ENCODE measurements around the gene SLC35F6. TPM values are rescaled to one million over a fixed set of nuclear protein-coding genes. Genes with fewer than 3 reads are reported as not detected.

Gene SLC35F6
- total and polyA plus RNA-seq, 9 donors = 11.1 to 53.5 (median 26.8) TPM

DNA sequence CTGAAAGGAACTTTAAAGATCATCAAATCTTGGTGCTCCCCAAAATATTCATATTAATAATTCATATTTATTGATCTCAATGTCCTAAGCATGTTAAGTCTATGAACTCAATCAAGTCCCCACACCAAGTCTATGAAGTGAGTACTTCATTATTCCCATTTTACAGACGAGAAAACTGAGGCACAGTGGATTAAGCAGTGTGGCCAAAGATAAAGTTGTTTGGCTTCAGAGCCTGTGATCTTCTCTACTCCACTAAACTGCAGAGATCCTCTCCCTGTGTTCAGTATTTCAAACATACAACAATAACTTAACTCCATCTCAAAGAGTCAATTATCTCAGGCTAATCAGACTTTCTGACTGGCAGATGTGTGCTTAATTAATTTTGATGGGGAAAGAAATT lies 41.8 kb upstream of the SLC35F6 start:
- DNase-seq = no peak
- TF ChIP-seq EP300 (IDR thresholded peaks at IDR 0.05) (no peak), POLR2A (IDR thresholded peaks at IDR 0.05) (no peak)
- TF ChIP-seq, protein P1, sequence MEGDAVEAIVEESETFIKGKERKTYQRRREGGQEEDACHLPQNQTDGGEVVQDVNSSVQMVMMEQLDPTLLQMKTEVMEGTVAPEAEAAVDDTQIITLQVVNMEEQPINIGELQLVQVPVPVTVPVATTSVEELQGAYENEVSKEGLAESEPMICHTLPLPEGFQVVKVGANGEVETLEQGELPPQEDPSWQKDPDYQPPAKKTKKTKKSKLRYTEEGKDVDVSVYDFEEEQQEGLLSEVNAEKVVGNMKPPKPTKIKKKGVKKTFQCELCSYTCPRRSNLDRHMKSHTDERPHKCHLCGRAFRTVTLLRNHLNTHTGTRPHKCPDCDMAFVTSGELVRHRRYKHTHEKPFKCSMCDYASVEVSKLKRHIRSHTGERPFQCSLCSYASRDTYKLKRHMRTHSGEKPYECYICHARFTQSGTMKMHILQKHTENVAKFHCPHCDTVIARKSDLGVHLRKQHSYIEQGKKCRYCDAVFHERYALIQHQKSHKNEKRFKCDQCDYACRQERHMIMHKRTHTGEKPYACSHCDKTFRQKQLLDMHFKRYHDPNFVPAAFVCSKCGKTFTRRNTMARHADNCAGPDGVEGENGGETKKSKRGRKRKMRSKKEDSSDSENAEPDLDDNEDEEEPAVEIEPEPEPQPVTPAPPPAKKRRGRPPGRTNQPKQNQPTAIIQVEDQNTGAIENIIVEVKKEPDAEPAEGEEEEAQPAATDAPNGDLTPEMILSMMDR (IDR thresholded peaks at IDR 0.05) = no peak
- intact Hi-C loops (cut with DNase I) = no loop called here
- no peak overlapping the region for H3K27ac ChIP-seq
- no peak overlapping the region for H3K4me3 ChIP-seq
- 83 to 90% (median 90%) methylated on average over 1 of the region's 1 CpG for WGBS, 3 donors
- no peaks in the 10 kb centered on the region for H3K9me3 ChIP-seq
- no peaks in the 10 kb centered on the region for H3K36me3 ChIP-seq
- H3K27me3 ChIP-seq = no peaks in the 10 kb centered on the region
- peaks cover 48% of the 10 kb centered on the region for H3K4me1 ChIP-seq (ENCODE audit: insufficient read depth)

DNA sequence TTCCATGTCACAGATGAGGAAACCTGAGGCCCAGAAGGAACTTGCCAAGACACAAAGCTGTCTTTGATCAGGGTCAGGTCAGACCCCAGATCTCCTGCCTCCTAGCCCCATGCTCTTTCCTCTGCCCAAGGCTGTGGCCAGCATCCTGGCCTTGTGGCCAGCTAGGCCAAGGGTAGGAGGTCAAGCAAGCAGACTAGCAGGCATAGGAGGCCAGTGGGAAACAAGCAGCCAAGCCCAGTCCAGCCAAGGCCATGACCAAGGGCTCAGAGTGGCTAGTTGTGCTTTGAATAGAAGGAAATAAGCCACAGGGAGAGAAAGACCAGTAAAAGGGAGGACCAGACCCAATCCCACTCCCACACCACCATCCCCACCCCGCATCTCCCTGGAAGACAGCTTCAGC lies 41.2 kb upstream of the SLC35F6 start:
- intact Hi-C loops (cut with DNase I) = no loop called here
- 67 to 82% (median 79%) methylated on average over 1 of the region's 1 CpG for WGBS, 3 donors
- TF ChIP-seq, protein P1 (IDR thresholded peaks at IDR 0.05) = no peak
- TF ChIP-seq EP300 (IDR thresholded peaks at IDR 0.05) (no peak), POLR2A (IDR thresholded peaks at IDR 0.05) (no peak)
- H3K27me3 ChIP-seq = no peaks in the 10 kb centered on the region
- DNase-seq = peak in 2 of 5 donors; percentile 22 to 54
- H3K4me1 ChIP-seq (ENCODE audit: insufficient read depth) = peaks cover 48% of the 10 kb centered on the region
- H3K4me3 ChIP-seq = no peak overlapping the region
- peak overlapping the region; percentile 23 to 69 for H3K27ac ChIP-seq
- H3K9me3 ChIP-seq = no peaks in the 10 kb centered on the region
- H3K36me3 ChIP-seq = no peaks in the 10 kb centered on the region

DNA sequence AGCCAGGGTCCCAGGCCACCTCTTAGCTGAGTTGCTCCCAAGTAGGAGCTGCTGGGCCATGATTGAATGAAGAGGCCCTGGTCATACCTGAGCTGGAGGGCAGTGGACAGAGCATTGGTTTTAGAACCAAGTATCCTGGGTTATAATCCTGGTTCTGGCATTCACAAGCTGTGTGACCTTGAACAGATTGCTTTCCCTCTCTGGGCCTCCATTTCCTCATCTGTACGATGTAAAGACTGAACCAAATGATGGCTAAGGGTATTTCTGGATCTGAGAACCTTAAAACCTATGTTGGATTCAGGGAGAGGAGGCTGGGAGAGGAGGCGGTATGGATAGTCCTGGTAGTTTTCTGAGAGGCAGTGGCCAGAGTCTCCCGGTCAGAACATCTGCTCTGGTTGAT lies 40.6 kb upstream of the SLC35F6 start:
- Histone ChIP-seq H3K27me3 (no peaks in the 10 kb centered on the region), H3K4me3 (no peak overlapping the region), H3K27ac (peak overlapping the region; percentile 26 to 69), H3K36me3 (no peaks in the 10 kb centered on the region), H3K9me3 (no peaks in the 10 kb centered on the region), H3K4me1 (ENCODE audit: insufficient read depth) (peaks cover 48% of the 10 kb centered on the region)
- WGBS, 3 donors = 74 to 81% (median 77%) methylated on average over 3 of the region's 3 CpGs
- DNase-seq = no peak
- TF ChIP-seq POLR2A (IDR thresholded peaks at IDR 0.05) (no peak), EP300 (IDR thresholded peaks at IDR 0.05) (no peak)
- intact Hi-C loops (cut with DNase I) = no loop called here

DNA sequence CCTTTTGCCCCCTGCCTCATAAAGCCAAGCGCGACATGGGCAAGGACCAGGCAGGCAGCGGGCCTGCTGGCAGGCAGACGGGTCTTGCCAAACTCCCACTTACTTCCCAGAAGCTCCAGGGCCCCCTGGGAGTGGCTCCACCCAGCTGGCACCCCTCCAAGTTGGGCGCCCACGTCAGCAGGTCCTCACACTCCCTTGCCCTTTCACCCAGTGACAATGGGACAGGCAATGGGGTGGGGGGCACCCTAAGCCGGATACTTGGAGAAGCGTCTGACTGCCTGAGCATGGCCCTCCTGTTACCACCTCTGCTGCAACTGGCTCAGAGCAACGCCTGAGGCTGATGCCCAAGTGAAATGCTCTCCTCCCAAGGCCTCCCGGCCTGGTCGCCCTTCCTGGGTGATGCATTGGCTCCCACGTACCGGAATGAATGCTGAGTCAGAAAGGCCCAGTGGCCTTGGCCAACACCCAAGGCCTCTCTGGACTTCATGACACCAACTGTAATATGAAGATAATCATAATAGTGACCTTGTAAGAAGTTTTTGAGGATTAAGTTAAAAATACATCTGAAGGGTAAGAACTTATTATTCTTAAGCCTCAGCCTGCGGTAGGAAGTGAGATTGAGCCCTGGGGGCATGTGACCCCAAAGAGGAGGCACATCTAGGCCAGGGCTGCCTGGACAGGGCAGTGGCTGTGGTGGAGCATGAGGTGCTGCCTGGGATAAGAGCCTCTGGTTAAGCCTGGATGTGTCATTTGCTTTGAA lies 39.9 kb upstream of the SLC35F6 start:
- no peaks in the 10 kb centered on the region for H3K9me3 ChIP-seq
- peak; percentile 79 to 89 (median 85) for DNase-seq
- H3K27me3 ChIP-seq = no peaks in the 10 kb centered on the region
- no peak overlapping the region for H3K4me3 ChIP-seq
- intact Hi-C loops (cut with DNase I) = no loop called here
- TF ChIP-seq, protein P1 (IDR thresholded peaks at IDR 0.05) = no peak
- TF ChIP-seq POLR2A (IDR thresholded peaks at IDR 0.05) (peak; percentile 26), EP300 (IDR thresholded peaks at IDR 0.05) (peak; percentile 73)
- H3K4me1 ChIP-seq (ENCODE audit: insufficient read depth) = peaks cover 48% of the 10 kb centered on the region
- H3K27ac ChIP-seq = peak overlapping the region; percentile 35 to 69
- no peaks in the 10 kb centered on the region for H3K36me3 ChIP-seq
- WGBS, 3 donors = 13 to 22% (median 17%) methylated on average over 14 of the region's 14 CpGs

All from ovary (tissue), 9 donors.